CD1c-positive myeloid dendritic cell (primary cell): ENCODE measurements around the gene PRIM1.
A peak's percentile ranks its signal among the peaks of the same experiment; 100 is the strongest.
"Not testable (repeated sequence)": the region's sequence is repeated elsewhere in the genome, so short reads cannot be mapped to it uniquely, and the experiment has no call there.

Source experiments
- DNase-seq: peaks from one replicate; pipeline ENCODE4 v3.0.0-alpha.2; 2016; ENCODE audit errors: extremely low spot score

The PRIM1 gene

GRCh38 chr12:56751712-56752598 lies at the start of gene PRIM1:
TSS of gene PRIM1 (minus strand) at chr12:56752323. CDS start at chr12:56752298, 25 bp downstream.
- DNase-seq, result peak; percentile 94

- no peak for DNase-seq
Measured at GRCh38 chr12:56800221-56800620, 48.1 kb upstream of the PRIM1 start.

GRCh38 chr12:56799345-56799744 lies 47.2 kb upstream of the PRIM1 start:
- DNase-seq, result not testable (repeated sequence)

GRCh38 chr12:56795791-56796190 lies 43.7 kb upstream of the PRIM1 start:
- not testable (repeated sequence) for DNase-seq

GRCh38 chr12:56795046-56795562 lies 43.0 kb upstream of the PRIM1 start:
- not testable (repeated sequence) for DNase-seq

- not testable (repeated sequence) for DNase-seq
Measured at GRCh38 chr12:56793124-56793523, 41.0 kb upstream of the PRIM1 start.

- no peak for DNase-seq
Measured at GRCh38 chr12:56792678-56793077, 40.6 kb upstream of the PRIM1 start.

- DNase-seq, result not testable (repeated sequence)
Measured at GRCh38 chr12:56789429-56789828, 37.3 kb upstream of the PRIM1 start.

GRCh38 chr12:56787498-56787897 lies 35.4 kb upstream of the PRIM1 start:
- no peak for DNase-seq

- DNase-seq, result no peak
Measured at GRCh38 chr12:56785874-56786273, 33.8 kb upstream of the PRIM1 start.

GRCh38 chr12:56785141-56785865 lies 33.2 kb upstream of the PRIM1 start:
- no peak for DNase-seq

- DNase-seq, result no peak
Measured at GRCh38 chr12:56781726-56782125, 29.6 kb upstream of the PRIM1 start.

- DNase-seq, result no peak
Measured at GRCh38 chr12:56778756-56779155, 26.6 kb upstream of the PRIM1 start.

- DNase-seq, result no peak
Measured at GRCh38 chr12:56776654-56777053, 24.5 kb upstream of the PRIM1 start.

GRCh38 chr12:56775638-56776037 lies 23.5 kb upstream of the PRIM1 start:
- peak; percentile 71 for DNase-seq

- no peak for DNase-seq
Measured at GRCh38 chr12:56773113-56773512, 21.0 kb upstream of the PRIM1 start.

- DNase-seq, result no peak
Measured at GRCh38 chr12:56772625-56773024, 20.5 kb upstream of the PRIM1 start.

- DNase-seq, result no peak
Measured at GRCh38 chr12:56769868-56770267, 17.7 kb upstream of the PRIM1 start.

GRCh38 chr12:56768424-56768823 lies 16.3 kb upstream of the PRIM1 start:
- no peak for DNase-seq

GRCh38 chr12:56766535-56766934 lies 14.4 kb upstream of the PRIM1 start:
- DNase-seq, result peak; percentile 89

GRCh38 chr12:56763753-56764657 lies 11.9 kb upstream of the PRIM1 start:
- DNase-seq, result no peak

GRCh38 chr12:56761812-56762211 lies 9.7 kb upstream of the PRIM1 start:
- DNase-seq, result no peak
